GM19328 (cell line): ENCODE measurements around the gene HUS1.
"Not testable (repeated sequence)": the region's sequence is repeated elsewhere in the genome, so short reads cannot be mapped to it uniquely, and the experiment has no call there.

Experiments
- ATAC-seq: cut with Tn5 transposase; IDR thresholded peaks from one replicate; pipeline ENCODE4 v1.9.1; 2021; ENCODE audit warnings: mild to moderate bottlenecking, moderate library complexity; ENCODE audit not compliant: unreplicated experiment

The HUS1 gene

GRCh38 chr7:47980648-47981047 is 1.2 kb upstream of the HUS1 start:
- not testable (repeated sequence) for ATAC-seq

- ATAC-seq = no peak
These were observed 392 bp upstream of the HUS1 start for GRCh38 chr7:47979832-47980181.

- no peak for ATAC-seq
These were observed 648 bp downstream of the HUS1 start for GRCh38 chr7:47978790-47979144.

- no peak for ATAC-seq
These were observed 5.7 kb downstream of the HUS1 start for GRCh38 chr7:47973739-47974138.

GRCh38 chr7:47970761-47971160 is 8.7 kb downstream of the HUS1 start:
- no peak for ATAC-seq

- peak; percentile 80 for ATAC-seq
These were observed 10.3 kb downstream of the HUS1 start for GRCh38 chr7:47968847-47969774.

- no peak for ATAC-seq
These were observed 11.7 kb downstream of the HUS1 start for GRCh38 chr7:47967708-47968107.

GRCh38 chr7:47967123-47967522 is 12.3 kb downstream of the HUS1 start:
- no peak for ATAC-seq

GRCh38 chr7:47965456-47965855 is 14.0 kb downstream of the HUS1 start:
- ATAC-seq = no peak

GRCh38 chr7:47962262-47962661 is 17.2 kb downstream of the HUS1 start:
- ATAC-seq = no peak

GRCh38 chr7:47957156-47957555 is 22.3 kb downstream of the HUS1 start:
- ATAC-seq = no peak

GRCh38 chr7:47956220-47956619 is 23.2 kb downstream of the HUS1 start:
- ATAC-seq = no peak

- ATAC-seq = no peak
These were observed 25.0 kb downstream of the HUS1 start for GRCh38 chr7:47954231-47954911.

GRCh38 chr7:47953822-47954221 is 25.6 kb downstream of the HUS1 start:
- ATAC-seq = no peak

- no peak for ATAC-seq
These were observed 27.2 kb downstream of the HUS1 start for GRCh38 chr7:47952224-47952623.

- ATAC-seq = no peak
These were observed 28.0 kb downstream of the HUS1 start for GRCh38 chr7:47951374-47951773.

- ATAC-seq = no peak
These were observed 28.7 kb downstream of the HUS1 start for GRCh38 chr7:47950714-47951113.

- no peak for ATAC-seq
These were observed 29.7 kb downstream of the HUS1 start for GRCh38 chr7:47949703-47950102.

- ATAC-seq = no peak
These were observed 31.1 kb downstream of the HUS1 start, which contains the start of gene PKD1L1 for GRCh38 chr7:47948141-47948790. Gene PKD1L1 (minus strand): TSS chr7:47948466. CDS start chr7:47948440, 26 bp downstream.

GRCh38 chr7:47947355-47947749 is 32.1 kb downstream of the HUS1 start:
- ATAC-seq = no peak

- no peak for ATAC-seq
These were observed 32.6 kb downstream of the HUS1 start for GRCh38 chr7:47946581-47947354.
